HepG2 (cell line): ENCODE data around the gene P4HB. TPM values are rescaled to one million over a fixed set of nuclear protein-coding genes. Genes with fewer than 3 reads are reported as not detected.

Experiments
- HOXA5 ChIP-seq: sonication (generic); formaldehyde crosslinking; IDR thresholded peaks from 2 replicates; pipeline ENCODE4 v1.4.0; 2020; ENCODE audit warnings: missing genetic modification reagents
- ISL2 ChIP-seq: sonication (generic); formaldehyde crosslinking; IDR thresholded peaks from 2 replicates; pipeline ENCODE4 v1.5.0; 2020; ENCODE audit warnings: missing genetic modification reagents
- KDM2A ChIP-seq: sonication (generic); formaldehyde crosslinking; IDR thresholded peaks from 2 replicates; pipeline ENCODE4 v1.4.0; 2020; ENCODE audit warnings: low read depth, missing genetic modification reagents, borderline replicate concordance
- LCORL ChIP-seq, 2 experiments: fragments of 450-650 bp in 1 of 2; sonication (generic) in 1 of 2; formaldehyde crosslinking in 1 of 2; IDR thresholded peaks; 2 replicates each; pipeline versions ENCODE4 v1.5.0 to v1.6.1; 2017 to 2020; ENCODE audit warnings: antibody characterized with exemption in 1 of 2, missing genetic modification reagents in 1 of 2
- MXI1 ChIP-seq: IDR thresholded peaks from 3 replicates; pipeline ENCODE4 v1.6.1; 2012; ENCODE audit warnings: low read depth, low read length, inconsistent platforms, borderline replicate concordance
- PAX8 ChIP-seq: sonication (generic); formaldehyde crosslinking; IDR thresholded peaks from 2 replicates; pipeline ENCODE4 v1.8.0; 2022; ENCODE audit warnings: mild to moderate bottlenecking, missing genetic modification reagents, borderline replicate concordance
- PHB2 ChIP-seq: fragments of 450-650 bp; IDR thresholded peaks from 2 replicates; pipeline ENCODE4 v1.6.1; 2018; ENCODE audit not compliant: partially characterized antibody
- PHF8 ChIP-seq: sonication (generic); formaldehyde crosslinking; IDR thresholded peaks from 2 replicates; pipeline ENCODE4 v1.5.0; 2020; ENCODE audit warnings: missing genetic modification reagents
- SIX1 ChIP-seq: sonication (generic); formaldehyde crosslinking; IDR thresholded peaks from 2 replicates; pipeline ENCODE4 v1.4.0; 2020; ENCODE audit warnings: missing genetic modification reagents, borderline replicate concordance
- YEATS2 ChIP-seq: sonication (generic); formaldehyde crosslinking; IDR thresholded peaks from 2 replicates; pipeline ENCODE4 v1.4.0; 2020; ENCODE audit warnings: missing genetic modification reagents, borderline replicate concordance
- ZNF138 ChIP-seq: sonication (generic); formaldehyde crosslinking; IDR thresholded peaks from 2 replicates; pipeline ENCODE4 v1.5.0; 2020; ENCODE audit warnings: mild to moderate bottlenecking, low read depth, missing genetic modification reagents
- ZNF343 ChIP-seq: sonication (generic); formaldehyde crosslinking; IDR thresholded peaks from 2 replicates; pipeline ENCODE4 v1.4.0; 2020; ENCODE audit warnings: mild to moderate bottlenecking, missing genetic modification reagents
- ZNF652 ChIP-seq: IDR thresholded peaks from 2 replicates; pipeline ENCODE4 v1.6.1; 2016; ENCODE audit warnings: low read depth, borderline replicate concordance
- ZZZ3 ChIP-seq: sonication (generic); formaldehyde crosslinking; IDR thresholded peaks from 2 replicates; pipeline ENCODE4 v1.4.0; 2020; ENCODE audit warnings: missing genetic modification reagents, mild to moderate bottlenecking, borderline replicate concordance
- polyA plus RNA-seq, 8 experiments: library from polyadenylated mRNA; depleted of rRNA in 3 of 8; stranded (reverse) in 7 of 8; unstranded in 1 of 8; fragments of >200 nt; fragmentation: Illumina TruSeq in 4 of 8; extraction: Trizol in 4 of 8; gene quantifications; 2 replicates each; pipeline versions ENCODE4 v1.2.1 to v1.2.3, GENCODE V29; 2011 to 2016; ENCODE audit warnings: low read depth in 4 of 8, missing spikeins in 1 of 8, mixed read lengths in 1 of 8; ENCODE audit not compliant: insufficient read depth in 1 of 8
- total RNA-seq, 5 experiments: library from RNA; depleted of rRNA; stranded (reverse); fragments of >200 nt; fragmentation: Illumina TruSeq; extraction: Trizol; gene quantifications; 2 replicates each; pipeline ENCODE4 v1.2.3, GENCODE V29; 2016; ENCODE audit warnings: low read depth in 1 of 5
- TF ChIP-seq, protein P1 (sequence below): sonication (generic); formaldehyde crosslinking; IDR thresholded peaks from 2 replicates; pipeline ENCODE4 v1.5.0; 2020; ENCODE audit warnings: mild to moderate bottlenecking, missing genetic modification reagents, moderate library complexity
- TF ChIP-seq, protein P2 (sequence below): IDR thresholded peaks from 2 replicates; pipeline ENCODE4 v1.6.1; 2016
- TF ChIP-seq, protein P3 (sequence below): sonication (generic); formaldehyde crosslinking; IDR thresholded peaks from 2 replicates; pipeline ENCODE4 v1.5.0; 2020; ENCODE audit warnings: mild to moderate bottlenecking, missing genetic modification reagents
- TF ChIP-seq, protein P4 (sequence below): sonication (generic); formaldehyde crosslinking; IDR thresholded peaks from 2 replicates; pipeline ENCODE4 v1.4.0; 2020; ENCODE audit warnings: missing genetic modification reagents, mild to moderate bottlenecking, borderline replicate concordance

P4HB gene
- total and polyA plus RNA-seq, 2 of the 13 experiments (the other 11 are each of a cell fraction or from before 2014, with no cell fraction given): 185 to 782 TPM

DNA sequence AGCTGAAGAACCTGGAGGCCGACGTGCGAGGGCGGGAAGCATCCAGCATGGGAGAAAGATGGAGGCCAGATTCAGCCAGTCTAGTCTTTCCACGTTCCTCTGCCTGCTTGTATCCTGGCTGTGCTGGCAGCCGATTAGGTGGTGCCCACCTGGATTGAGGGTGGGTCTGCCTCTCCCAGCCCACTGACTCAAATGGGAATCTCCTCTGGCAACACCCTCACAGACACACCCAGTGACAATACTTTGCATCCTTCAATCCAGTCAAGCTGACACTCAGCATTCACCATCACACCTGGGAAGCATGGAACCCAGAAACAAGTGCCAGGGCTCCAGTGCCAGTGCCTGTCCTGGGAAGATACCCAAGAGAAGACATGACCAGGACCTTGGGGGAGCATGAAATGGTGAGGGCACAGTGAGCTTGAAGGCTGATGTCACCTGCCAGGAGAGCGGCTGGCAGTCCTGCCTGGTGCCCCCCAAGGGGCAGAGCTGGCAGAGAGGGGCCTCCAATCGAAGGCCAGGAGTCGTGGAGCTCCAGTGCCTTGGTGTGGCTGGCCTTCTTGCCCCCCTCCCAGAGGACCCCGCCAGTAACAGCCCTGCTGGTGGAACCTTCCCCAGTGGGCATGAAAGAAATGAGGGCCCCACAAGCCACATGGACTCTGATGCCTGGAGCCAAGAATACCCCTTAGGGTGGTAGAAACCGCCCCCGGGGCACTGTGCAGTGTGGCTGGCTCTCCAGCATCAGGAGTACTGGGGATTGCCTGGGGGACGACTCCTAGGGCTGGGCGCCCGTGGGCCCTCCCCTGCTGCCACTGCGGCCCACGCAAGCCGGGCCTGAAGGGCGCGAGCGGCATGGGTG, 41.1 kb upstream of the P4HB start (continued):
- TF ChIP-seq, protein P1, sequence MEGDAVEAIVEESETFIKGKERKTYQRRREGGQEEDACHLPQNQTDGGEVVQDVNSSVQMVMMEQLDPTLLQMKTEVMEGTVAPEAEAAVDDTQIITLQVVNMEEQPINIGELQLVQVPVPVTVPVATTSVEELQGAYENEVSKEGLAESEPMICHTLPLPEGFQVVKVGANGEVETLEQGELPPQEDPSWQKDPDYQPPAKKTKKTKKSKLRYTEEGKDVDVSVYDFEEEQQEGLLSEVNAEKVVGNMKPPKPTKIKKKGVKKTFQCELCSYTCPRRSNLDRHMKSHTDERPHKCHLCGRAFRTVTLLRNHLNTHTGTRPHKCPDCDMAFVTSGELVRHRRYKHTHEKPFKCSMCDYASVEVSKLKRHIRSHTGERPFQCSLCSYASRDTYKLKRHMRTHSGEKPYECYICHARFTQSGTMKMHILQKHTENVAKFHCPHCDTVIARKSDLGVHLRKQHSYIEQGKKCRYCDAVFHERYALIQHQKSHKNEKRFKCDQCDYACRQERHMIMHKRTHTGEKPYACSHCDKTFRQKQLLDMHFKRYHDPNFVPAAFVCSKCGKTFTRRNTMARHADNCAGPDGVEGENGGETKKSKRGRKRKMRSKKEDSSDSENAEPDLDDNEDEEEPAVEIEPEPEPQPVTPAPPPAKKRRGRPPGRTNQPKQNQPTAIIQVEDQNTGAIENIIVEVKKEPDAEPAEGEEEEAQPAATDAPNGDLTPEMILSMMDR (CRISPR knock-in tag): no peak
- TF ChIP-seq ZNF343 (CRISPR knock-in tag) (no peak), PHB2 (no peak), ZNF138 (CRISPR knock-in tag) (no peak), HOXA5 (no peak), PAX8 (CRISPR knock-in tag) (no peak), ZNF652 (CRISPR knock-in tag) (no peak), PHF8 (CRISPR knock-in tag) (peak; percentile 36; the same call in 1 of the 2 replicates), ZZZ3 (CRISPR knock-in tag) (no peak), YEATS2 (CRISPR knock-in tag) (no peak), KDM2A (CRISPR knock-in tag) (peak; percentile 38), SIX1 (CRISPR knock-in tag) (no peak), MXI1 (no peak), LCORL (IDR thresholded peaks at IDR 0.05) (no peak), LCORL (CRISPR knock-in tag; IDR thresholded peaks at IDR 0.05) (no peak), ISL2 (CRISPR knock-in tag) (no peak)
- TF ChIP-seq, protein P2, sequence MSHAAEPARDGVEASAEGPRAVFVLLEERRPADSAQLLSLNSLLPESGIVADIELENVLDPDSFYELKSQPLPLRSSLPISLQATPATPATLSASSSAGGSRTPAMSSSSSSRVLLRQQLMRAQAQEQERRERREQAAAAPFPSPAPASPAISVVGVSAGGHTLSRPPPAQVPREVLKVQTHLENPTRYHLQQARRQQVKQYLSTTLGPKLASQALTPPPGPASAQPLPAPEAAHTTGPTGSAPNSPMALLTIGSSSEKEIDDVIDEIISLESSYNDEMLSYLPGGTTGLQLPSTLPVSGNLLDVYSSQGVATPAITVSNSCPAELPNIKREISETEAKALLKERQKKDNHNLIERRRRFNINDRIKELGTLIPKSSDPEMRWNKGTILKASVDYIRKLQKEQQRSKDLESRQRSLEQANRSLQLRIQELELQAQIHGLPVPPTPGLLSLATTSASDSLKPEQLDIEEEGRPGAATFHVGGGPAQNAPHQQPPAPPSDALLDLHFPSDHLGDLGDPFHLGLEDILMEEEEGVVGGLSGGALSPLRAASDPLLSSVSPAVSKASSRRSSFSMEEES (CRISPR knock-in tag): peak; percentile 18; the same call in 1 of the 2 replicates
- TF ChIP-seq, protein P3, sequence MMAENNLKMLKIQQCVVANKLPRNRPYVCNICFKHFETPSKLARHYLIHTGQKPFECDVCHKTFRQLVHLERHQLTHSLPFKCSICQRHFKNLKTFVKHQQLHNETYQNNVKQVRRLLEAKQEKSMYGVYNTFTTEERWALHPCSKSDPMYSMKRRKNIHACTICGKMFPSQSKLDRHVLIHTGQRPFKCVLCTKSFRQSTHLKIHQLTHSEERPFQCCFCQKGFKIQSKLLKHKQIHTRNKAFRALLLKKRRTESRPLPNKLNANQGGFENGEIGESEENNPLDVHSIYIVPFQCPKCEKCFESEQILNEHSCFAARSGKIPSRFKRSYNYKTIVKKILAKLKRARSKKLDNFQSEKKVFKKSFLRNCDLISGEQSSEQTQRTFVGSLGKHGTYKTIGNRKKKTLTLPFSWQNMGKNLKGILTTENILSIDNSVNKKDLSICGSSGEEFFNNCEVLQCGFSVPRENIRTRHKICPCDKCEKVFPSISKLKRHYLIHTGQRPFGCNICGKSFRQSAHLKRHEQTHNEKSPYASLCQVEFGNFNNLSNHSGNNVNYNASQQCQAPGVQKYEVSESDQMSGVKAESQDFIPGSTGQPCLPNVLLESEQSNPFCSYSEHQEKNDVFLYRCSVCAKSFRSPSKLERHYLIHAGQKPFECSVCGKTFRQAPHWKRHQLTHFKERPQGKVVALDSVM: no peak; the same call in 1 of the 2 replicates
- TF ChIP-seq, protein P4, sequence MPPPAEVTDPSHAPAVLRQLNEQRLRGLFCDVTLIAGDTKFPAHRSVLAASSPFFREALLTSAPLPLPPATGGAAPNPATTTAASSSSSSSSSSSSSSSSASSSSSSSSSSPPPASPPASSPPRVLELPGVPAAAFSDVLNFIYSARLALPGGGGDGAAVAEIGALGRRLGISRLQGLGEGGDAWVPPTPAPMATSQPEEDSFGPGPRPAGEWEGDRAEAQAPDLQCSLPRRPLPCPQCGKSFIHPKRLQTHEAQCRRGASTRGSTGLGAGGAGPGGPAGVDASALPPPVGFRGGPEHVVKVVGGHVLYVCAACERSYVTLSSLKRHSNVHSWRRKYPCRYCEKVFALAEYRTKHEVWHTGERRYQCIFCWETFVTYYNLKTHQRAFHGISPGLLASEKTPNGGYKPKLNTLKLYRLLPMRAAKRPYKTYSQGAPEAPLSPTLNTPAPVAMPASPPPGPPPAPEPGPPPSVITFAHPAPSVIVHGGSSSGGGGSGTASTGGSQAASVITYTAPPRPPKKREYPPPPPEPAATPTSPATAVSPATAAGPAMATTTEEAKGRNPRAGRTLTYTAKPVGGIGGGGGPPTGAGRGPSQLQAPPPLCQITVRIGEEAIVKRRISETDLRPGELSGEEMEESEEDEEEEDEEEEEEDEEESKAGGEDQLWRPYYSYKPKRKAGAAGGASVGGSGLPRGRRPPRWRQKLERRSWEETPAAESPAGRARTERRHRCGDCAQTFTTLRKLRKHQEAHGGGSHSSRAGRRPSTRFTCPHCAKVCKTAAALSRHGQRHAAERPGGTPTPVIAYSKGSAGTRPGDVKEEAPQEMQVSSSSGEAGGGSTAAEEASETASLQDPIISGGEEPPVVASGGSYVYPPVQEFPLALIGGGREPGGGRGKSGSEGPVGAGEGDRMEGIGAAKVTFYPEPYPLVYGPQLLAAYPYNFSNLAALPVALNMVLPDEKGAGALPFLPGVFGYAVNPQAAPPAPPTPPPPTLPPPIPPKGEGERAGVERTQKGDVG (CRISPR knock-in tag): peak; percentile 60; the same call in 1 of the 2 replicates
